B cell (primary cell): ENCODE data around the gene KRTAP10-1.

Experiments used
- EZH2 ChIP-seq: IDR thresholded peaks from 2 replicates; pipeline ENCODE4 v1.6.1; 2012; ENCODE audit warnings: borderline replicate concordance, low read depth, mild to moderate bottlenecking, moderate library complexity, low read length; ENCODE audit not compliant: insufficient read depth, poor library complexity, severe bottlenecking
- TF ChIP-seq, protein P1 (sequence below): fragments of 200-600 bp; IDR thresholded peaks from one replicate; pipeline ENCODE4 v1.8.0; 2022; ENCODE audit warnings: antibody characterized with exemption, mild to moderate bottlenecking

GRCh38 chr21:44527156-44527982, 12.6 kb downstream of the KRTAP10-1 start:
- TF ChIP-seq, protein P1, sequence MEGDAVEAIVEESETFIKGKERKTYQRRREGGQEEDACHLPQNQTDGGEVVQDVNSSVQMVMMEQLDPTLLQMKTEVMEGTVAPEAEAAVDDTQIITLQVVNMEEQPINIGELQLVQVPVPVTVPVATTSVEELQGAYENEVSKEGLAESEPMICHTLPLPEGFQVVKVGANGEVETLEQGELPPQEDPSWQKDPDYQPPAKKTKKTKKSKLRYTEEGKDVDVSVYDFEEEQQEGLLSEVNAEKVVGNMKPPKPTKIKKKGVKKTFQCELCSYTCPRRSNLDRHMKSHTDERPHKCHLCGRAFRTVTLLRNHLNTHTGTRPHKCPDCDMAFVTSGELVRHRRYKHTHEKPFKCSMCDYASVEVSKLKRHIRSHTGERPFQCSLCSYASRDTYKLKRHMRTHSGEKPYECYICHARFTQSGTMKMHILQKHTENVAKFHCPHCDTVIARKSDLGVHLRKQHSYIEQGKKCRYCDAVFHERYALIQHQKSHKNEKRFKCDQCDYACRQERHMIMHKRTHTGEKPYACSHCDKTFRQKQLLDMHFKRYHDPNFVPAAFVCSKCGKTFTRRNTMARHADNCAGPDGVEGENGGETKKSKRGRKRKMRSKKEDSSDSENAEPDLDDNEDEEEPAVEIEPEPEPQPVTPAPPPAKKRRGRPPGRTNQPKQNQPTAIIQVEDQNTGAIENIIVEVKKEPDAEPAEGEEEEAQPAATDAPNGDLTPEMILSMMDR = no peak
- no peak for TF ChIP-seq EZH2
